GM23338 (cell line): ENCODE results near the gene ITPRIPL2. TPM values are rescaled to one million over a fixed set of nuclear protein-coding genes. Genes with fewer than 3 reads are reported as not detected.
A peak's percentile ranks its signal among the peaks of the same experiment; 100 is the strongest.

ENCODE experiments used
- ATAC-seq: fragments of 200-7000 bp; cut with Tn5 transposase; 3 replicates; pipeline ENCODE4 v1.9.1; 2020
- DNase-seq: peaks from one replicate; pipeline ENCODE4 v3.0.0-alpha.2; 2015; ENCODE audit warnings: low spot score
- H2AFZ ChIP-seq: fragments of 200-600 bp; sonication (generic); 2 replicates; pipeline ENCODE4 v1.8.0; 2016; ENCODE audit warnings: antibody characterized with exemption, mild to moderate bottlenecking, moderate library complexity
- H3F3A ChIP-seq: fragments of 200-600 bp; sonication (generic); replicated peaks from 2 replicates; pipeline ENCODE4 v1.8.0; 2017; ENCODE audit warnings: antibody characterized with exemption, mixed run types, low read depth
- H3K27ac ChIP-seq: fragments of 200-600 bp; sonication (generic); 2 replicates; pipeline ENCODE4 v1.6.1; 2016; ENCODE audit warnings: low read depth
- H3K27me3 ChIP-seq: fragments of 200-600 bp; sonication (generic); 2 replicates; pipeline ENCODE4 v1.8.0; 2016; ENCODE audit warnings: mild to moderate bottlenecking, mixed run types, moderate library complexity; ENCODE audit not compliant: insufficient read depth
- H3K36me3 ChIP-seq: fragments of 200-600 bp; sonication (generic); 2 replicates; pipeline ENCODE4 v1.8.0; 2016; ENCODE audit warnings: mild to moderate bottlenecking; ENCODE audit not compliant: insufficient read depth
- H3K4me1 ChIP-seq: fragments of 200-600 bp; sonication (generic); 2 replicates; pipeline ENCODE4 v1.8.0; 2016; ENCODE audit warnings: mild to moderate bottlenecking, moderate library complexity; ENCODE audit not compliant: insufficient read depth
- H3K4me2 ChIP-seq: fragments of 200-600 bp; sonication (generic); 2 replicates; pipeline ENCODE4 v1.7.1; 2017; ENCODE audit warnings: mixed run types
- H3K4me3 ChIP-seq: fragments of 200-600 bp; sonication (generic); 2 replicates; pipeline ENCODE4 v1.6.1; 2016; ENCODE audit warnings: mixed run types
- H3K79me2 ChIP-seq: fragments of 200-600 bp; sonication (generic); replicated peaks from 2 replicates; pipeline ENCODE4 v1.8.0; 2017; ENCODE audit warnings: mild to moderate bottlenecking; ENCODE audit not compliant: insufficient read depth
- H3K9me2 ChIP-seq: fragments of 200-600 bp; sonication (generic); 2 replicates; pipeline ENCODE4 v1.8.0; 2017; ENCODE audit not compliant: insufficient read depth
- H4K20me1 ChIP-seq: fragments of 200-600 bp; sonication (generic); replicated peaks from 2 replicates; pipeline ENCODE4 v1.8.0; 2017; ENCODE audit warnings: mild to moderate bottlenecking; ENCODE audit not compliant: insufficient read depth
- H3K27ac Mint-ChIP-seq: 2 replicates; pipeline ENCODE4 v1.8.0; 2020; ENCODE audit warnings: inconsistent platforms, mild to moderate bottlenecking, moderate library complexity, mixed read lengths
- H3K27me3 Mint-ChIP-seq: 3 replicates; pipeline ENCODE4 v1.8.0; 2022; ENCODE audit warnings: low read depth, mild to moderate bottlenecking, moderate library complexity, mixed read lengths, inconsistent platforms; ENCODE audit not compliant: insufficient read depth, poor library complexity
- H3K36me3 Mint-ChIP-seq: 3 replicates; pipeline ENCODE4 v1.8.0; 2021; ENCODE audit warnings: low read depth, mild to moderate bottlenecking, inconsistent platforms, moderate library complexity, mixed read lengths
- H3K4me1 Mint-ChIP-seq: 3 replicates; pipeline ENCODE4 v1.8.0; 2020; ENCODE audit warnings: mild to moderate bottlenecking, inconsistent platforms, mixed read lengths
- H3K4me3 Mint-ChIP-seq: 3 replicates; pipeline ENCODE4 v1.8.0; 2021; ENCODE audit warnings: moderate library complexity, mild to moderate bottlenecking, inconsistent platforms, mixed read lengths
- H3K9me3 Mint-ChIP-seq: 3 replicates; pipeline ENCODE4 v1.8.0; 2020; ENCODE audit warnings: moderate library complexity, mild to moderate bottlenecking, inconsistent platforms, mixed read lengths
- CREB1 ChIP-seq: fragments of 250-450 bp; sonication (Bioruptor Pico); IDR thresholded peaks from 2 replicates; pipeline ENCODE4 v1.5.0; 2020; ENCODE audit warnings: low read depth, mild to moderate bottlenecking, moderate library complexity
- CTCF ChIP-seq, 2 experiments: fragments of 200-600 bp in 1 of 2; sonication (generic) in 1 of 2; conservative IDR thresholded peaks; 2 replicates each; pipeline versions ENCODE4 v1.5.1 to v1.6.1; 2016 to 2017; ENCODE audit warnings: antibody characterized with exemption in 2 of 2, low read depth in 2 of 2, mild to moderate bottlenecking in 2 of 2, moderate library complexity in 1 of 2
- ETS1 ChIP-seq: IDR thresholded peaks from 2 replicates; pipeline ENCODE4 v1.6.1; 2016; ENCODE audit warnings: antibody characterized with exemption
- EZH2 ChIP-seq: fragments of 200-600 bp; sonication (generic); IDR thresholded peaks from one replicate; pipeline ENCODE4 v1.8.0; 2017; ENCODE audit warnings: antibody characterized with exemption, mild to moderate bottlenecking, low read depth; ENCODE audit not compliant: unreplicated experiment
- EZH2phosphoT487 ChIP-seq: fragments of 200-600 bp; sonication (generic); IDR thresholded peaks from one replicate; pipeline ENCODE4 v1.8.1; 2018; ENCODE audit warnings: antibody characterized with exemption; ENCODE audit not compliant: unreplicated experiment
- JUNB ChIP-seq: IDR thresholded peaks from one replicate; pipeline ENCODE4 v1.6.1; 2016; ENCODE audit warnings: antibody characterized with exemption; ENCODE audit not compliant: unreplicated experiment
- NANOG ChIP-seq: IDR thresholded peaks from 2 replicates; pipeline ENCODE4 v1.6.1; 2016; ENCODE audit warnings: antibody characterized with exemption, borderline replicate concordance
- POLR2AphosphoS5 ChIP-seq: IDR thresholded peaks from 2 replicates; pipeline ENCODE4 v1.6.1; 2016; ENCODE audit warnings: antibody characterized with exemption, low read depth
- REST ChIP-seq: IDR thresholded peaks from one replicate; pipeline ENCODE4 v1.6.1; 2018; ENCODE audit warnings: antibody characterized with exemption; ENCODE audit not compliant: unreplicated experiment
- STAT1 ChIP-seq: IDR thresholded peaks from one replicate; pipeline ENCODE4 v1.6.1; 2016; ENCODE audit warnings: antibody characterized with exemption; ENCODE audit not compliant: unreplicated experiment
- ZNF114 ChIP-seq: fragments of 250-450 bp; sonication (Bioruptor Pico); IDR thresholded peaks from 2 replicates; pipeline ENCODE4 v1.5.0; 2020; ENCODE audit warnings: mild to moderate bottlenecking, moderate library complexity
- ZNF331 ChIP-seq: fragments of 250-450 bp; sonication (Bioruptor Pico); IDR thresholded peaks from 2 replicates; pipeline ENCODE4 v1.5.0; 2020; ENCODE audit warnings: low read depth, mild to moderate bottlenecking, moderate library complexity
- ZNF462 ChIP-seq: fragments of 250-450 bp; sonication (Bioruptor Pico); IDR thresholded peaks from 2 replicates; pipeline ENCODE4 v1.5.0; 2020; ENCODE audit warnings: mild to moderate bottlenecking, moderate library complexity
- polyA plus RNA-seq: library from polyadenylated mRNA; unstranded; fragments of >200 nt; fragmentation: Nextera tagmentation; extraction: Ambion mirVana; gene quantifications from 2 replicates; pipeline ENCODE4 v1.2.1, GENCODE V29; 2016
- total RNA-seq: library from RNA; depleted of rRNA; stranded (reverse); fragments of >200 nt; shearing (Covaris generic); gene quantifications from 2 replicates; pipeline ENCODE4 v1.2.3, GENCODE V29; 2014

ITPRIPL2 gene
- total and polyA plus RNA-seq, 2 experiments from 2014 or later: 0.94 to 8.3 TPM

- Mint-ChIP-seq H3K36me3 (no peaks in the 10 kb centered on the region), H3K4me3 (no peak overlapping the region), H3K27ac (0 out of 2 replicates have a peak overlapping the region, but pooled peaks have one; percentile 40), H3K4me1 (peaks cover 27% of the 10 kb centered on the region), H3K27me3 (peaks cover 9% of the 10 kb centered on the region), H3K9me3 (peaks cover 12% of the 10 kb centered on the region; the same call in 2 of the 3 replicates)
- Histone ChIP-seq H2AFZ (peak overlapping the region; percentile 91; the same call in 1 of the 2 replicates), H3K4me2 (0 out of 2 replicates have a peak overlapping the region, but pooled peaks have one; percentile 64), H3K36me3 (no peaks in the 10 kb centered on the region), H3K4me1 (peaks cover 20% of the 10 kb centered on the region), H3K4me3 (no peak overlapping the region), H3F3A (no peaks in the 10 kb centered on the region), H3K27ac (peak overlapping the region; percentile 4; the same call in 1 of the 2 replicates), H4K20me1 (no peaks in the 10 kb centered on the region), H3K79me2 (no peaks in the 10 kb centered on the region), H3K9me2 (no peaks in the 10 kb centered on the region), H3K27me3 (no peaks in the 10 kb centered on the region)
- ATAC-seq (no peak), DNase-seq (no peak)
- no peak for TF ChIP-seq EZH2
- no peak for TF ChIP-seq CTCF (conservative IDR thresholded peaks at IDR 0.05; ENCODE audit: low read depth in 2 of 2)
- TF ChIP-seq ZNF114 (CRISPR knock-in tag): no peak
- TF ChIP-seq REST: no peak
- no peak for TF ChIP-seq ZNF331
- TF ChIP-seq ZNF462: no peak
- no peak for TF ChIP-seq CREB1 (CRISPR knock-in tag)
- TF ChIP-seq POLR2AphosphoS5: no peak
- no peak for TF ChIP-seq ETS1
- TF ChIP-seq EZH2phosphoT487: no peak
- TF ChIP-seq STAT1: no peak
- no peak for TF ChIP-seq NANOG
- no peak for TF ChIP-seq JUNB
Measured at GRCh38 chr16:19130385-19130784, 16.6 kb downstream of the ITPRIPL2 start.
